ENCODE data around the gene RGS12.

Gene RGS12

GRCh38 chr4:3284734-3285557 lies 7.9 kb upstream of the RGS12 start:
- H3K4me3 ChIP-seq (ENCODE audit: low read depth, low read length): no peak overlapping the region
- TF ChIP-seq CTCF (IDR thresholded peaks at IDR 0.05; ENCODE audit: insufficient read depth, low read depth, low read length, missing control alignments): no peak
- DNase-seq (ENCODE audit: low read depth): no peak

- H3K4me3 ChIP-seq (ENCODE audit: low read depth, low read length): no peak overlapping the region
- no peak for DNase-seq (ENCODE audit: low read depth)
- no peak for TF ChIP-seq CTCF (IDR thresholded peaks at IDR 0.05; ENCODE audit: insufficient read depth, low read depth, low read length, missing control alignments)
These were observed 7.1 kb upstream of the RGS12 start for GRCh38 chr4:3285558-3286334.

- no peak for TF ChIP-seq CTCF (IDR thresholded peaks at IDR 0.05; ENCODE audit: insufficient read depth, low read depth, low read length, missing control alignments)
- peak; percentile 86 for DNase-seq (ENCODE audit: low read depth)
- H3K4me3 ChIP-seq (ENCODE audit: low read depth, low read length): no peak overlapping the region
These were observed 6.3 kb upstream of the RGS12 start for GRCh38 chr4:3286335-3287175.

- TF ChIP-seq CTCF (IDR thresholded peaks at IDR 0.05; ENCODE audit: insufficient read depth, low read depth, low read length, missing control alignments): no peak
- no peak overlapping the region for H3K4me3 ChIP-seq (ENCODE audit: low read depth, low read length)
- no peak for DNase-seq (ENCODE audit: low read depth)
These were observed 5.4 kb upstream of the RGS12 start for GRCh38 chr4:3287271-3287971.

GRCh38 chr4:3287972-3288570 lies 4.8 kb upstream of the RGS12 start:
- TF ChIP-seq CTCF (IDR thresholded peaks at IDR 0.05; ENCODE audit: insufficient read depth, low read depth, low read length, missing control alignments): no peak
- DNase-seq (ENCODE audit: low read depth): no peak
- H3K4me3 ChIP-seq (ENCODE audit: low read depth, low read length): no peak overlapping the region

All from GM12865 (cell line).